NCI-H187 treated with DMSO at 0.1 percent for 48 hours (cell line): ENCODE data around the gene UQCRFS1.

Source experiments
- DNase-seq: peaks from one replicate; lab custom pipeline; 2025; lab: John Stamatoyannopoulos, UW

UQCRFS1 gene

DNA sequence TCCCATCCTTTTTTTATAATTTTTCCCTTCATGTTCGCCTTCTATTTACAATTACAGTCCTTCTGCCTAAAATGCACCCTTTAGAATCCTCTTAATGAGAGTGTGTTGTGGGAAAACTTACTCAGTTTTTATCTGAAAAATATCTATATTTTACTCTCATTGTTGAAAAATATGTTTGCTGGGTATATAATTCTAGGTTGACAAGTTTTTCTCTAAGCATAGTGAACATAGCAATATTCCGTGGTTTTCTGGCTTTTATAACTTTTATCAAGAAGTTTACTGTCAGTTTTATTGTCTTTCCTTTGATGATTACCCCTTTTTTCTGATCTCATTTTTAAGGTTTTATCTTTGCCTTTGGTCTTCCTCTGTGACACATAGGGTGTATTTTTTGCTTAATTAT is 57.3 kb downstream of the UQCRFS1 start:
- no peak for DNase-seq
